ENCODE measurements around the gene BCL11B. TPM values are rescaled to one million over a fixed set of nuclear protein-coding genes. Genes with fewer than 3 reads are reported as not detected.

Gene BCL11B
- polyA plus RNA-seq, 3 donors: 0.01 TPM; not detected in 2

DNA sequence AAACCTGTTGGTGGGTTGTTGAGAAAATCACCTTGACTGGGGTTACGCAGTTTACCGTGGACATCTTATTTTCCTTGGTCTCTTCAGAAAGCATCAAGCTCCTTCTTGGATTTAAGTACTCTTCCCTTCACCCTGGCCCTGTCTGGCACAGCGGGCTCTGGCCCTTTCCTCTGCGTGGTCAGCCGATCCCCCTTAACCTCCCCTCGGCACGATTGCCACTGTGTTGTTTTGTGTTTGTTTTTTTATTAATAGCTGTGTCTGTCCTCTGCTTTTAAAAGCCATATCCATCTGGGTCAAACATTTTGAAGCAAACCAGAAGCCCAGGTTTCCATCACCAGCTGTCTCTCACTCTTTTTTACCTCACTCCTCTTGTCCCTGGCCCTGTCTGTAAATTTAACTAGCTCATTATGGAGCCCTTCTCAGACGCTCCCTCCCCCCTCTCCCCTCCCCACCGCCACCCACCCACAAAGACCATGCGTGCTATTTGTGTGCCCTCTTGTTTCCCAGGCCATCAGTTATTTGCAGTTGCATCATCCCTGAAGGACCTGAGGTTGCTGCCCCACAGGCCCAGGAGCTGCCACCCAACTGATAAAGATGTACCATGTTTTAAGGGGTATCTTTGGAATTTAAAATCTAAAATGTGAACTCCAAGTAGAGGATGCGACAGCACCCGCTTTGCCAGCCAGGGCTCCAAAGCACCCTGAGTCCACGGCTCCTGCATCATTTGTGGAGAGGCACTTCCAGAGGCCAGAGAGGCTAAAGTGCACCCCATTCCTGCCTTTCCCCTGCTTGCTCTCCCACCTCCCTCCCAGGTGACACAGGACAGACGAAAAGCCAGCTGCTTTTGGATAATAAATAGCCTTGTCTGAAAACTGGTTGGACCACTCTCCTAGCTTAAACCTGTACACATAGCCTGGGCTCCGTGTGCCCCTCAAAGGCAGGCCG is 3.9 kb downstream of the BCL11B start:
- peaks cover 0 to 18% of the 10 kb centered on the region in 2 donors for H3K9me3 ChIP-seq (replicated peaks in 1 of 2; ENCODE audit: control insufficient read depth in 1 of 2, insufficient read depth in 1 of 2, low read length in 2 of 2)
- H3K36me3 Mint-ChIP-seq: peaks cover 1 to 3% of the 10 kb centered on the region in 2 donors
- H3K27me3 ChIP-seq (ENCODE audit: control insufficient read depth in 2 of 2, insufficient read depth in 2 of 2, low read length in 2 of 2): peaks cover 62 to 93% of the 10 kb centered on the region in 2 donors
- peaks cover 20% of the 10 kb centered on the region for H3K4me1 Mint-ChIP-seq
- H3K36me3 ChIP-seq (replicated peaks in 1 of 2; ENCODE audit: control insufficient read depth in 1 of 2, insufficient read depth in 2 of 2, low read length in 2 of 2): no peaks in the 10 kb centered on the region
- no peak overlapping the region for H3K27ac ChIP-seq (ENCODE audit: low read depth in 1 of 2, low read length in 2 of 2)
- H3K79me2 ChIP-seq (ENCODE audit: insufficient read depth, low read length): no peaks in the 10 kb centered on the region
- intact Hi-C loops (cut with micrococcal nuclease): loop anchor here in 1 of 2 donors (5.0 kb wide), 1 partner anchor 1131 kb away; no protein-coding TSS in a partner anchor
- H3K9ac ChIP-seq (ENCODE audit: insufficient read depth, low read length, poor library complexity, severe bottlenecking): no peak overlapping the region
- TF ChIP-seq, protein P1, sequence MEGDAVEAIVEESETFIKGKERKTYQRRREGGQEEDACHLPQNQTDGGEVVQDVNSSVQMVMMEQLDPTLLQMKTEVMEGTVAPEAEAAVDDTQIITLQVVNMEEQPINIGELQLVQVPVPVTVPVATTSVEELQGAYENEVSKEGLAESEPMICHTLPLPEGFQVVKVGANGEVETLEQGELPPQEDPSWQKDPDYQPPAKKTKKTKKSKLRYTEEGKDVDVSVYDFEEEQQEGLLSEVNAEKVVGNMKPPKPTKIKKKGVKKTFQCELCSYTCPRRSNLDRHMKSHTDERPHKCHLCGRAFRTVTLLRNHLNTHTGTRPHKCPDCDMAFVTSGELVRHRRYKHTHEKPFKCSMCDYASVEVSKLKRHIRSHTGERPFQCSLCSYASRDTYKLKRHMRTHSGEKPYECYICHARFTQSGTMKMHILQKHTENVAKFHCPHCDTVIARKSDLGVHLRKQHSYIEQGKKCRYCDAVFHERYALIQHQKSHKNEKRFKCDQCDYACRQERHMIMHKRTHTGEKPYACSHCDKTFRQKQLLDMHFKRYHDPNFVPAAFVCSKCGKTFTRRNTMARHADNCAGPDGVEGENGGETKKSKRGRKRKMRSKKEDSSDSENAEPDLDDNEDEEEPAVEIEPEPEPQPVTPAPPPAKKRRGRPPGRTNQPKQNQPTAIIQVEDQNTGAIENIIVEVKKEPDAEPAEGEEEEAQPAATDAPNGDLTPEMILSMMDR (IDR thresholded peaks at IDR 0.05): no peak
- WGBS (ENCODE audit: insufficient coverage): 27% methylated on average over 6 of the region's 16 CpGs
- peaks cover 79 to 98% (median 86%) of the 10 kb centered on the region in 3 donors for H3K27me3 Mint-ChIP-seq (ENCODE audit: low read depth in 3 of 3)
- no peak for DNase-seq
- H3K9me3 Mint-ChIP-seq: peaks cover 0 to 12% (median 5%) of the 10 kb centered on the region in 7 donors
- H3K4me1 ChIP-seq (ENCODE audit: control insufficient read depth in 1 of 2, insufficient read depth in 2 of 2, low read length in 2 of 2): peaks cover 0 to 6% of the 10 kb centered on the region in 2 donors
- H4K20me1 ChIP-seq (ENCODE audit: insufficient read depth, low read length): no peaks in the 10 kb centered on the region
- peak overlapping the region; percentile 34 to 73 for H3K4me3 Mint-ChIP-seq
- H3K4me2 ChIP-seq (replicated peaks; ENCODE audit: extremely low read depth, low read length, poor library complexity, severe bottlenecking): no peak overlapping the region
- no peak overlapping the region for H2AFZ ChIP-seq (ENCODE audit: insufficient read depth, low read depth, low read length, poor library complexity, severe bottlenecking)
- H3K4me3 ChIP-seq (replicated peaks in 1 of 3; ENCODE audit: low read depth in 2 of 3, low read length in 3 of 3): no peak overlapping the region
- peak overlapping the region in 1 of 7 donors; percentile 46 for H3K27ac Mint-ChIP-seq

DNA sequence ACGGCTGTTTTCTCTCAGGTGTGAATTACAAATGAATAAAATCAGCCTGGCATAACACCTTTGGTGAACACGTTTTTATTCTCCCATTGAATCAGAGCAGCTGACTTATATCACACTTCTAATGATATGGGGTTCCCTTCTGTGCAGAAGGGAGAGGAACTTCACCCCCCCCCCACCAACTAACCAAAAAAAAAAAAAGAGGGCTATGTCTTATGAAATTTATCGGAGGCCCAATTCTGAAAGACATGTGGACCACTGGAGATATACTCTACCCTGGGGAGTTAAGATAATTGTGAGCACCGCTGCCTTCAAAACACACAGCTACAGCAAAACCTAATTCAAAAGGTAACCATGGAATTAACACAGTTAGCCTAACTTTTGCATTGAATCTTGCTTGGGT is 4.6 kb downstream of the BCL11B start:
- Histone ChIP-seq H3K79me2 (ENCODE audit: insufficient read depth, low read length) (no peaks in the 10 kb centered on the region), H3K9ac (ENCODE audit: insufficient read depth, low read length, poor library complexity, severe bottlenecking) (no peak overlapping the region), H3K9me3 (replicated peaks in 1 of 2; ENCODE audit: control insufficient read depth in 1 of 2, insufficient read depth in 1 of 2, low read length in 2 of 2) (peaks cover 0 to 11% of the 10 kb centered on the region in 2 donors), H3K4me1 (ENCODE audit: control insufficient read depth in 1 of 2, insufficient read depth in 2 of 2, low read length in 2 of 2) (peaks cover 0 to 3% of the 10 kb centered on the region in 2 donors), H3K27ac (ENCODE audit: low read depth in 1 of 2, low read length in 2 of 2) (no peak overlapping the region), H3K36me3 (replicated peaks in 1 of 2; ENCODE audit: control insufficient read depth in 1 of 2, insufficient read depth in 2 of 2, low read length in 2 of 2) (no peaks in the 10 kb centered on the region), H3K4me2 (replicated peaks; ENCODE audit: extremely low read depth, low read length, poor library complexity, severe bottlenecking) (no peak overlapping the region), H2AFZ (ENCODE audit: insufficient read depth, low read depth, low read length, poor library complexity, severe bottlenecking) (no peak overlapping the region), H3K4me3 (replicated peaks in 1 of 3; ENCODE audit: low read depth in 2 of 3, low read length in 3 of 3) (no peak overlapping the region), H3K27me3 (ENCODE audit: control insufficient read depth in 2 of 2, insufficient read depth in 2 of 2, low read length in 2 of 2) (peaks cover 62 to 93% of the 10 kb centered on the region in 2 donors), H4K20me1 (ENCODE audit: insufficient read depth, low read length) (no peaks in the 10 kb centered on the region)
- Mint-ChIP-seq H3K27ac (no peak overlapping the region), H3K27me3 (ENCODE audit: low read depth in 3 of 3) (peaks cover 78 to 98% (median 86%) of the 10 kb centered on the region in 3 donors), H3K4me3 (peak overlapping the region in 1 of 2 donors; percentile 73), H3K4me1 (peaks cover 15% of the 10 kb centered on the region), H3K9me3 (peaks cover 0 to 15% (median 4%) of the 10 kb centered on the region in 7 donors), H3K36me3 (peaks cover 1 to 3% of the 10 kb centered on the region in 2 donors)
- intact Hi-C loops (cut with micrococcal nuclease): loop anchor here in 1 of 2 donors (5.0 kb wide), 1 partner anchor 1130 kb away; no protein-coding TSS in a partner anchor
- TF ChIP-seq, protein P1 (IDR thresholded peaks at IDR 0.05): no peak
- 75% methylated on average over 1 of the region's 4 CpGs for WGBS (ENCODE audit: insufficient coverage)
- DNase-seq: no peak
